NCI-H2107 treated with DMSO at 0.1 percent for 48 hours (cell line): ENCODE data around the gene ICE1.
"Not testable (repeated sequence)": the region's sequence is repeated elsewhere in the genome, so short reads cannot be mapped to it uniquely, and the experiment has no call there.

Experiments used
- DNase-seq: peaks from one replicate; lab custom pipeline; 2025; ENCODE audit not compliant: unreplicated experiment; lab: John Stamatoyannopoulos, UW

Gene ICE1

GRCh38 chr5:5437227-5438172 is 15.0 kb downstream of the ICE1 start:
- no peak for DNase-seq

GRCh38 chr5:5451863-5452262 is 29.4 kb downstream of the ICE1 start:
- DNase-seq, result no peak

GRCh38 chr5:5453131-5453530 is 30.7 kb downstream of the ICE1 start:
- no peak for DNase-seq

- no peak for DNase-seq
Observed at GRCh38 chr5:5454391-5454790, 31.9 kb downstream of the ICE1 start.

- no peak for DNase-seq
Observed at GRCh38 chr5:5456858-5457257, 34.4 kb downstream of the ICE1 start.

- DNase-seq, result no peak
Observed at GRCh38 chr5:5460311-5460710, 37.8 kb downstream of the ICE1 start.

- DNase-seq, result no peak
Observed at GRCh38 chr5:5461012-5461411, 38.5 kb downstream of the ICE1 start.

GRCh38 chr5:5464036-5464715 is 41.7 kb downstream of the ICE1 start:
- DNase-seq, result no peak

GRCh38 chr5:5466227-5466626 is 43.8 kb downstream of the ICE1 start:
- no peak for DNase-seq

- no peak for DNase-seq
Observed at GRCh38 chr5:5467737-5468136, 45.3 kb downstream of the ICE1 start.

- DNase-seq, result no peak
Observed at GRCh38 chr5:5470933-5471332, 48.5 kb downstream of the ICE1 start.

- no peak for DNase-seq
Observed at GRCh38 chr5:5473226-5473625, 50.7 kb downstream of the ICE1 start.

GRCh38 chr5:5474961-5475360 is 52.5 kb downstream of the ICE1 start:
- no peak for DNase-seq

- DNase-seq, result no peak
Observed at GRCh38 chr5:5475975-5476374, 53.5 kb downstream of the ICE1 start.

GRCh38 chr5:5479578-5479977 is 57.1 kb downstream of the ICE1 start:
- not testable (repeated sequence) for DNase-seq

GRCh38 chr5:5480481-5481111 is 58.1 kb downstream of the ICE1 start:
- no peak for DNase-seq

GRCh38 chr5:5481206-5481605 is 58.7 kb downstream of the ICE1 start:
- no peak for DNase-seq

- DNase-seq, result no peak
Observed at GRCh38 chr5:5481633-5482032, 59.2 kb downstream of the ICE1 start.

GRCh38 chr5:5483350-5483749 is 60.9 kb downstream of the ICE1 start:
- DNase-seq, result no peak

- DNase-seq, result no peak
Observed at GRCh38 chr5:5483880-5484598, 61.6 kb downstream of the ICE1 start.

GRCh38 chr5:5486122-5486521 is 63.6 kb downstream of the ICE1 start:
- DNase-seq, result no peak
